GM21367 (cell line): ENCODE results near the gene ANXA2R.
A peak's percentile ranks its signal among the peaks of the same experiment; 100 is the strongest.
"Not testable (repeated sequence)": the region's sequence is repeated elsewhere in the genome, so short reads cannot be mapped to it uniquely, and the experiment has no call there.

Experiments
- ATAC-seq: cut with Tn5 transposase; IDR thresholded peaks from one replicate; pipeline ENCODE4 v1.9.1; 2021; ENCODE audit not compliant: unreplicated experiment

Gene ANXA2R

GRCh38 chr5:43061352-43062075 is 21.4 kb upstream of the ANXA2R start:
- ATAC-seq = no peak

DNA sequence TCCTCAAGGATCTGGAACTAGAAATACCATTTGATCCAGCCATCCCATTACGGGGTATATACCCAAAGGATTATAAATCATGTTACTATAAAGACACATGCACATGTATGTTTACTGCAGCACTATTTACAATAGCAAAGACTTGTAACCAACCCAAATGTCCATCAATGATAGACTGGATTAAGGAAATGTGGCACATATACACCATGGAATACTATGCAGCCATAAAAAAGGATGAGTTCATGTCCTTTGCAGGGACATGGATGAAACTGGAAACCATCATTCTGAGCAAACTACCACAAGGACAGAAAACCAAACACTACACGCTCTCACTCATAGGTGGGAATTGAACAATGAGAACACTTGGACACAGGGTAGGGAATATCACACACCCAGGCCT is 19.9 kb upstream of the ANXA2R start:
- ATAC-seq = not testable (repeated sequence)

DNA sequence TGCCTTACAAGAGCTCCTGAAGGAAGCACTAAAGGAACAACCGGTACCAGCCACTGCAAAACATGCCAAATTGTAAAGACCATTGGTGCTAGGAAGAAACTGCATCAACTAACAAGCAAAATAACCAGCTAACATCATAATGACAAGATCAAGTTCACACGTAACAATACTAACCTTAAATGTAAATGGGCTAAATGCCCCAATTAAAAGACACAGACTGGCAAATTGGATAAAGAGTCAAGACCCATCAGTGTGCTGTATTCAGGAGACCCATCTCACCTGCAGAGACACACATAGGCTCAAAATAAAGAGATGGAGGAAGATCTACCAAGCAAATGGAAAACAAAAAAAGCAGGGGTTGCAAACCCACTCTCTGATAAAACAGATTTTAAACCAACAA is 15.0 kb upstream of the ANXA2R start:
- not testable (repeated sequence) for ATAC-seq

GRCh38 chr5:43051684-43052083 is 11.6 kb upstream of the ANXA2R start:
- no peak for ATAC-seq

DNA sequence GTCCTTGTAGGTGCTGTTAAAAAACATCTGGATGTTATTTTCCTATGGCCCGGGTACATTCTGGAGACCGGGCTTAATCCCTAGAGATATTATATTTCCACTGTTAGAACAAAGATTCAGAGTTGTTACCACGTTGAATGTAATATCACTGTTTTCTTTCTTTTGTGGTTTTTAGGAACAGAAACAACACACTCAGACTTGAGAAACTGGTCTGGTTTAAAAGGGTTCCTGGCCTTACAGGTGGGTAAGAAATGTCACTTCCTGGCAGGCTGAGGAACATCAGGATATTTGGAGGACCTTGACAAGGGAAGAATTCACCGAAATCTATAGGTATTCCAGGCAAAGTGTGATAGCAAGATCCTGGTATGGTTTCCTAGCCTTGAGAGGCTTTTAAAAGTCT is 10.3 kb upstream of the ANXA2R start:
- ATAC-seq = no peak

DNA sequence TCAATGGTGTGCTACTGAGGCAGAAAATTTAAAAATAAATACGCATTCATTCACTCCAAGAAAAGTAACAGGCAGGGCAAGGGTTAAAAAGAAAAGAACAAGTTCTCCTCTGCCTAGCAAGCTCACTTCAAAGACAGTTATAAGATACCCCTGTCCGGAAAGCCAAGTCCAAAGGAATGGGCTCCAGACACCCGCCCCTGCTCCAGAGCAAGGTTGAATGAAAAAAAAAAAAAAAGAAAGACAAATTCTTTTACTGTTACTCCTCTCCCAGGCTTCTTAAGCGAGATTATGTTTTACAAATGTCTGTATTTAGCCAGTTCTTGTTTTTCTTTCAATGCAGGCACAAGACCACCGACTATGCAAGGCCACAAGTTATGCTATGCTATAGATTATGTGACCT is 9.1 kb upstream of the ANXA2R start:
- ATAC-seq = no peak

DNA sequence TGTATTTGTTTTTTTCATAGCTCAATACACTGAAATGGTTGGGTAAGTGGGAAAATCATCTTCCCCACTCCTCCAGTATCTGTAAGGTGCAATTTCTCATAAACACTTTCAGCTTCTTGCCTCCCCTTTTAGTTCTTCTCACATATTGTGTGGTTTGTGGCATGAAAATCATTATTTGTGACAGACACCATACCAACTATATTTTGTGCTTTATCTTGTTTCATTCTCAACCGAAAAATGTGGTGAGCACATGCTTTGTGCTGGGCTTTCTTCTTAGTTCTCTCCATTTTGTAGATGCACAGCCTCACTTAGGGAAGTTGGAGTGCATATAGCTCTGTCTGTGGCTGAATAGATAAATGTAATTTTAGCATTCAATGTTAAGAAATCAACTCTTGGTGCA is 6.4 kb upstream of the ANXA2R start:
- no peak for ATAC-seq

DNA sequence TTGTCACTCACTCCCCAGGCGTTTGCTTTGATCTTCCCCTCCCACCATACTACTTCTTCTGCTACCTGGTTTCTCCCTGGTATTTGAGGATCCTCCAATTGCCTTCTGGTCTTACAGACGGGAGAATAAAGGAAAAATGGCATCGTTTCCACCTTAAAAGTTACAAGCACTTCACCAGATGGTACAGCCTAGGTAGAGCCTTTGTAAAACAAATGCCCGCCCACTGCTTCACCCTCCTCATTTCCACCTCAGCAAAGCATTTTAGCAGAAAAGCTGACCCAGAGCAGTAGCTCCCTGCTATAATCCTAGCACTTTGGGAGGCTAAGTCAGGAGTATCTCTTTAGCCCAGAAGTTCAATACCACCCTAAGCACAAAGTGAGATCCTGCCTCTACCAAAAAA is 5.1 kb upstream of the ANXA2R start:
- no peak for ATAC-seq

- ATAC-seq = no peak
Observed at GRCh38 chr5:43044181-43044914, 4.2 kb upstream of the ANXA2R start.

DNA sequence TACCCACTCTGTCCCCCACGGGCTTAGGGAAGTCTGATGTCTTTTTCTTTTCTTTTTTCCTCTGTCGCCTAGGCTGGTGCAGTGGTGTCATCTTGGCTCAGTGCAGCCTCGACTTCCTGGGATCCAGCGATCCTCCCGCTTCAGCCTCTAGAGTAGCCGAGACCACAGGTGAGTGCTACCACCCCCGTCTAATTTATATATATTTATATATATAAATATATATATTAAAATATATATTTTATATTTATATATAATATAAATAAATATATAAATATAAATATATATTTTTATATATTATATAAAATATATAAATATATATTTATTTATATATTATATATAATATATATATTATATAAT is 3.3 kb upstream of the ANXA2R start:
- ATAC-seq = no peak

GRCh38 chr5:43042626-43043399 is 2.7 kb upstream of the ANXA2R start:
- peak; percentile 24 for ATAC-seq

- peak; percentile 23 for ATAC-seq
Observed at GRCh38 chr5:43042176-43042625, 2.1 kb upstream of the ANXA2R start.

DNA sequence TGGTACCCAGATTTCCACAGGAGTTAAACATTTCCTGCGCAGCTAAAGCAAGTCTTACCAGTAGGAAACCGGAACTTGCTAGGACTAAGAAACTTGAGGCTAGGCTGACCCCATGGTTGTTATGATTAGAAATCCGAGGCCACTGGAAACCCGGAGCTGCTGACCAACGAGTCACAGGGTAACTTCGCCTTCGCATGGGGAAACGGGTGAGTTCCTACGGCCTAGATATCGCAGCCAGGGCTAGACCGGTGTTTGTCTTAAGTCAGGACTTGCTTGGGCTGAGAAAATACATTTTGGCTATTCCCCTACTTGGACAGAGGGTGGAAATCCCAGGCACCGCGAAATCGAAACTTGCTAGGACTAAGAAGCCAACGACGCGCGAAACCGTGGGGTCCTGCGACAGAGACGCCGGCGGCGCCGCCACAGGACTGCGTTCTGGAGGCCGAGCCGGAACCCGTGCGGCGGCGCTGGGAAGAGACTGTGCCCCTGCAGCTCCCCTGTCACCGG is 1.6 kb upstream of the ANXA2R start:
- peak; percentile 12 for ATAC-seq

DNA sequence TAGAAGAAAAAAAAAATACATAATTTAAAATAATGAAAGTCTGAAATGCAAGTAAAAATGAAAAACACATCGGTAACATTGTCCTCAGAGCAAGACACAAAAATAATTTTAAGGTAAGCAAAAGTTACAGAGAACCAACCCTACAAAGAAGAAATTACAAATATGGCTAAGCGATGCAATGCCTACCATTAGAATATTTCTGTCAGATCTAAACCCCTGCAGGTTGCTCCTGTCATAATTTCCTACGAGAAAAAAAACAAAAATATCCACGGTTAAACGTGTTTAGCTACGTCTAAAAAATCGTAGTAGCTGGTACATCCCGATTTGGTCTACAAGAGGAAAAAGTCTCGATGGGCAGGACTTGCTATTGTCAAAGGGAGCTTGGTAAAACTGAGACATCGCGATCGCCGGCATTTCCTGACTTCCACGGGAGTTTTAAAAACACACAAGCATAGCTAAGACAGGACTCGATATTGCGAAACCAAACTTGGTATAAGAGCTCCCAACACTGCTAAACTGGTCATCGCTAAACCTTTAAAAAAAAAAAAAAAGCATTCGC is 1.1 kb upstream of the ANXA2R start:
- ATAC-seq = no peak

DNA sequence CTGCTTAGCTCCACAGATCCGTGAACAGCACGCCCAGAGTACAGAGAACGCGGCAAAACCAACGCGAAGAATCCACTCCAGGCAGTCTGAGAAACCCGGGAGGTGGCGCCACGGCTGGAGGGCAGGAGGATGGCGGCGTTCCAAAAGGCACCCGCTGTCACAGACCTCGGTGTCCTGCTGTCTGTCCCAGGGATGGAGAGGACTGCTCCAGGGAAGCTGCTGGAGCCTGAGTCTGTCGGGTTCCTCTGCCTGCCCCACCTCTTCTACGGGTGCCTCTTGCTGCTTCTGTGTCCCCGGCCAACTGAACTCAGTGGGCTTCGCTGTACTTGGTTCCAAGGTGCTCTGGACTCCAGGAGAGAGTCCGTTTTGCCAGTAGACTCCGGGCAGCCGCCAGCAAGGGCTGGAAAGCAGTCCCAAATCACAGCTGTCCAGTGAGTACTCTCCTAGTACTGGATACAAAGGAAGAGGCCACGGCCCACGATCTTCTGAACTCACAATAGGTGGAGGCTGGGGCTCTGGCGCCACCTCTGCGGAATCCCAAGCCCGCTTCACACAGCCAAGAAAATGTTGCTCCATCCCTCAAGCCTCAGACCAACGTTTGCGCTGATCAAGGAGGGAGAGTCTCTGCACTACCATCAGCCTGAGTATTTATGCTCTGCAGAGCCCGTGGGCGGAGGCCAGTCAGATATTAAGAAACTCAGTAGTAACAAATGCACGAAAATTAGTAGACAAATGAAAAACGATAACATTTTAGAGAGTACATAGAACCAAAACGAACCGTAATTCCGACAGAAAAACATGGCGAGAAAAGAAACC is 440 bp downstream of the ANXA2R start:
- ATAC-seq = no peak

DNA sequence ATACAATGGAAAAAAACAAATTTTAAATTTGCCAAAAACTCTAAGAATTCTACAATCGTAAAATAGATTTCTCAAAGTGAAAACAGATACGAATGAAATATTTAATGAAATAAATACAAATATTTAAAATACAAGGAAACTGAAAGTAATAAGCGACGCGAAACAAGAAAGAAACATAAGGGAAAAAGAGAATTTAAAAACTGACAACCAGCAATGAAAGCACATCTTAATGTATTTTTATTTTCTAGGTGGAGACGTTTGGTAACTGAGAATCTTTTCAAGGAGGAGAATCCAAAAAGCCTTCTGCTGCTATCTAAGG is 1.0 kb downstream of the ANXA2R start:
- no peak for ATAC-seq

- no peak for ATAC-seq
Observed at GRCh38 chr5:43038496-43038989, 1.6 kb downstream of the ANXA2R start.

- peak; percentile 26 for ATAC-seq
Observed at GRCh38 chr5:43037636-43038495, 2.3 kb downstream of the ANXA2R start.

GRCh38 chr5:43036856-43037635 is 3.1 kb downstream of the ANXA2R start:
- ATAC-seq = no peak
